ENCODE measurements around the gene ANAPC7. TPM values are rescaled to one million over a fixed set of nuclear protein-coding genes. Genes with fewer than 3 reads are reported as not detected.

ANAPC7 gene
- 141 and 144 TPM in 2 replicates for total RNA-seq (2021)
- Bru-seq, nascent RNA, result percentile 96 among the genes with signal in this experiment
- BruChase-seq, experiment 1, labeled RNA remaining after a 2-hour chase, result percentile 98 among the genes with signal in this experiment
- BruChase-seq, experiment 2, labeled RNA remaining after a 6-hour chase, result percentile 98 among the genes with signal in this experiment
- long read RNA-seq, transcript ANAPC7-201 (10 exons, 2,200 nt), result minor isoform, 24 of 188 reads
- long read RNA-seq, transcript ANAPC7-203 (11 exons, 3,045 nt), result major isoform, 116 of 188 reads
- long read RNA-seq, partial matches to known transcripts, result 11 of 188 reads
- long read RNA-seq, other reads (novel, unspliced or antisense), result 33 of 188 reads

DNA sequence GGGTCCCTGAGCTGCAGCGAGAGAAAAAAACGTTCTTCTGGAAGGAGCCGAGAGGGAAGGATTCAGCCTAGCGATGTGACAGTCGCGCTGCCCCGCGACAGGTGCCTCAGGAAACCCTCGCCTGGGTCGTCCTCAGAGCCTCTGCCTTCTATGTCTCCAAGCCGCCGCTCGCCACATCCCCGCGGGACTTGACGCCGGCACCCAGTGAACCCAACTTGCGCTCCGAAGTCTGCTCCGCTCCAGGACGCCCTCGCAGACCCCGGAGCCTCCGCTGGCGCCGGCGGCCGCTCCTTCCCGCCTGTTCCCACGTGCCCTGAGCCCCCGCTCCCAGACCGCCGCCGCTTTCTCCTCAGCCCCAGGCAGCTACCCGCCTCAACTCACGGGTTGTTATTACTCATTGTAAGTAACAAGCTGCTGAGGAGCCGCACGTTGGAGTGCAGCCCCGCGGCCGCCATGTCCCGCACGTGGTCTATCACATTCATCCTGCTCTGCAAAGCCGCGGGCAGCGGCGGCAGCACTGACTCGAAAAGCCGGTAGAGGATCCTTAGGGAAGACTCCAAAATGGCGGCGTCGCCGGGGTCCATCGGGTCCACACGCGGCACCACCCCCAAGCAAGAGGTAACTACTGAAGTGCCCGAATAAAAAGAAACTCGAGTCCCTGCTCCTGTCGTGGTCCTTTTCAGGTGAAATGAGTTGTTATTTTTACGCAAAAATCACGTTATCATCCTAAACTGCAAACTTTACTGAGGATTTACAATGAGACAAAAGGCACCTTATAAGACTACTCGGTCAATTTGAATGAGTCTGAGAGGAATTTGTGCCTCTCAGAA lies at the start of gene ANAPC7:
ANAPC7 (minus strand) TSS at position 563 of the 830 bp plus-strand sequence; CDS start at position 482, 81 bp downstream.
- DNase-seq (ENCODE audit: low spot score), result peak; percentile 95
- intact Hi-C loops (cut with micrococcal nuclease; ENCODE audit: unreplicated experiment), result no loop called here
- Histone ChIP-seq H3K4me3 (ENCODE audit: low read depth, low read length, poor library complexity, severe bottlenecking) (peak within 1 kb of the TSS; percentile 92), H3K4me1 (ENCODE audit: insufficient read depth, low read length, poor library complexity, severe bottlenecking) (peaks cover 8% of the 10 kb centered on the region), H3K27ac (ENCODE audit: low read depth, low read length, poor library complexity, severe bottlenecking) (peak within 1 kb of the TSS; percentile 96), H3K36me3 (ENCODE audit: insufficient read depth, low read length, poor library complexity, severe bottlenecking) (peaks cover 16% of the 10 kb centered on the region), H3K27me3 (replicated peaks; ENCODE audit: insufficient read depth, low read depth, low read length, poor library complexity) (no peaks in the 10 kb centered on the region), H3K9me3 (ENCODE audit: low read depth, low read length, poor library complexity, severe bottlenecking) (no peaks in the 10 kb centered on the region)
- POLR2A ChIA-PET (ENCODE audit: low non-redundant PET), result no interaction called here
- TF ChIP-seq, protein P1, sequence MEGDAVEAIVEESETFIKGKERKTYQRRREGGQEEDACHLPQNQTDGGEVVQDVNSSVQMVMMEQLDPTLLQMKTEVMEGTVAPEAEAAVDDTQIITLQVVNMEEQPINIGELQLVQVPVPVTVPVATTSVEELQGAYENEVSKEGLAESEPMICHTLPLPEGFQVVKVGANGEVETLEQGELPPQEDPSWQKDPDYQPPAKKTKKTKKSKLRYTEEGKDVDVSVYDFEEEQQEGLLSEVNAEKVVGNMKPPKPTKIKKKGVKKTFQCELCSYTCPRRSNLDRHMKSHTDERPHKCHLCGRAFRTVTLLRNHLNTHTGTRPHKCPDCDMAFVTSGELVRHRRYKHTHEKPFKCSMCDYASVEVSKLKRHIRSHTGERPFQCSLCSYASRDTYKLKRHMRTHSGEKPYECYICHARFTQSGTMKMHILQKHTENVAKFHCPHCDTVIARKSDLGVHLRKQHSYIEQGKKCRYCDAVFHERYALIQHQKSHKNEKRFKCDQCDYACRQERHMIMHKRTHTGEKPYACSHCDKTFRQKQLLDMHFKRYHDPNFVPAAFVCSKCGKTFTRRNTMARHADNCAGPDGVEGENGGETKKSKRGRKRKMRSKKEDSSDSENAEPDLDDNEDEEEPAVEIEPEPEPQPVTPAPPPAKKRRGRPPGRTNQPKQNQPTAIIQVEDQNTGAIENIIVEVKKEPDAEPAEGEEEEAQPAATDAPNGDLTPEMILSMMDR (conservative IDR thresholded peaks at IDR 0.05; ENCODE audit: low read depth, low read length), result no peak
- no peak for TF ChIP-seq EZH2 (IDR thresholded peaks at IDR 0.05; ENCODE audit: borderline replicate concordance, low read depth, low read length, poor library complexity, severe bottlenecking)
- CTCF ChIA-PET, result no interaction called here
- TSS peak; percentile 68 for BruUV-seq (replicated peaks)

DNA sequence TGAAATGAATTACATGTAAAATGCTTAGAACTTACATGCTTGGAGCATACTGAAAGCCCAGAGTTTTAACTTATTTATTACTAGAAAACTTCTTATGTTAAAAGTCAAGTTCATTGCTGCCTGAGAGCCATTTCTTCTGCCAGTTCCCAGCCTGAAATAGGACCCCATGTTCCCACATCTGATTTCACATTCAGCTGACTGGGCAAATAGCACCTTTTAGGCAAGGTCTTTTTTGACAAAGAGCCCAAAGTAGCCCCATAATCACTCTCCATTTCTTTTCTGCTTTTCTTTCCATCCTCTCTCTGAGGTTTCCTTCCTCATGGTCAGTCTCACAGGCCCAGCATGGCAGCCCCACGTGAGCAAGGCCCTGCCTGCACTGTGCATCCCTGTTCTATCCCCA lies 47.8 kb upstream of the ANAPC7 start:
- no TSS peak for BruUV-seq (replicated peaks)
- CTCF ChIA-PET, result interaction anchor here (0.5 to 2.0 kb wide), 2 partner anchors 149 kb away, joined by 6 to 21 read pairs; no protein-coding TSS in a partner anchor
- Histone ChIP-seq H3K27ac (ENCODE audit: low read depth, low read length, poor library complexity, severe bottlenecking) (no peak overlapping the region), H3K36me3 (ENCODE audit: insufficient read depth, low read length, poor library complexity, severe bottlenecking) (peaks cover 30% of the 10 kb centered on the region), H3K4me3 (ENCODE audit: low read depth, low read length, poor library complexity, severe bottlenecking) (no peak overlapping the region), H3K4me1 (ENCODE audit: insufficient read depth, low read length, poor library complexity, severe bottlenecking) (no peaks in the 10 kb centered on the region), H3K9me3 (ENCODE audit: low read depth, low read length, poor library complexity, severe bottlenecking) (no peaks in the 10 kb centered on the region), H3K27me3 (replicated peaks; ENCODE audit: insufficient read depth, low read depth, low read length, poor library complexity) (no peaks in the 10 kb centered on the region)
- intact Hi-C loops (cut with micrococcal nuclease; ENCODE audit: unreplicated experiment), result no loop called here
- TF ChIP-seq, protein P1 (conservative IDR thresholded peaks at IDR 0.05; ENCODE audit: low read depth, low read length), result no peak
- no peak for TF ChIP-seq EZH2 (IDR thresholded peaks at IDR 0.05; ENCODE audit: borderline replicate concordance, low read depth, low read length, poor library complexity, severe bottlenecking)
- DNase-seq (ENCODE audit: low spot score), result no peak
- POLR2A ChIA-PET (ENCODE audit: low non-redundant PET), result no interaction called here

DNA sequence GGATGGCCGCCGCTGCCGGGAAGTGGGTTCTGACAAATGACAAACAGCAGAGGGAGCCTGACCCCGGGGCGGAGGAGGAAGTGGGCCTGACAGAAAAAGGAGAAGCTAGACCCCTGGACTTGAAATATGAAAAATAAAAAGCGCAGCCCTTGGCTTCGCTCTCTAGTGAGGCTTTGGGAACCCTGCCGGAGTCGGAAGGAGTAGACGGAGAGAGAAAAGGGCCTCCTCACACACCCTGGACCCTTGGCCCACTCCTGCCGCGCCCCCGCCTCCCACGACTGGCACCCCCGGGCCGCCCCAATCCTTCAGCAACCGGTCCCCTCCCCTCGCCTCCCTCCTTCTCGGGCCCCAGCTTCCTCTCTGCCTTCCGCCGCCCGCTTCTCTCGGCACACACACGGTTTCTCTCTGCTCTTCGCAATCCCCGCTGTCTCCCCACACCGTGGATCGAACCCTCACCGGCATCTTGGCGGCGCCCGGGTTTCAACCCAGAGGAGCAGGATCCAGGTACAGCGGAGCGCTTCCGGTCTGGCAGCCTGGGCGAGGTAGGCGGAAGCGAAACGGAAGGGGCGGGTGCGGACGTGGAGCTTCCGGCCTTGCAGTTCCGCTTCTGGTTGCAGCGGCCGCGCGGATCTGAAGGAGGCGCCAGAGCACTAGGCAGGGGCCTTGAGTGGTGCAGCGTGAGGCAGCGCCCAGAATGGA lies 46.4 kb upstream of the ANAPC7 start, which contains the start of gene ARPC3:
ARPC3 (minus strand) TSS at position 539 of the 699 bp plus-strand sequence; CDS start at position 462, 77 bp downstream.
- intact Hi-C loops (cut with micrococcal nuclease; ENCODE audit: unreplicated experiment), result loop anchor here (1.0 kb wide), 1 partner anchor 152 kb away; no protein-coding TSS in a partner anchor
- Histone ChIP-seq H3K4me3 (ENCODE audit: low read depth, low read length, poor library complexity, severe bottlenecking) (peak within 1 kb of the TSS; percentile 100), H3K4me1 (ENCODE audit: insufficient read depth, low read length, poor library complexity, severe bottlenecking) (no peaks in the 10 kb centered on the region), H3K9me3 (ENCODE audit: low read depth, low read length, poor library complexity, severe bottlenecking) (no peaks in the 10 kb centered on the region), H3K27me3 (replicated peaks; ENCODE audit: insufficient read depth, low read depth, low read length, poor library complexity) (no peaks in the 10 kb centered on the region), H3K27ac (ENCODE audit: low read depth, low read length, poor library complexity, severe bottlenecking) (peak within 1 kb of the TSS; percentile 89), H3K36me3 (ENCODE audit: insufficient read depth, low read length, poor library complexity, severe bottlenecking) (peaks cover 25% of the 10 kb centered on the region)
- POLR2A ChIA-PET (ENCODE audit: low non-redundant PET), result interaction anchor here (1.4 kb wide), 1 partner anchor 18 kb away, joined by 4 read pairs; the partner anchor contains the start of genes FAM216A and GPN3
- CTCF ChIA-PET, result interaction anchor here (0.5 to 2.0 kb wide), 9 partner anchors 18 to 561 kb away, joined by 3 to 21 read pairs (median 3); partner anchors contain the start of gene FAM216A
- BruUV-seq (replicated peaks), result TSS peak; percentile 69
- peak; percentile 97 for DNase-seq (ENCODE audit: low spot score)
- TF ChIP-seq EZH2 (IDR thresholded peaks at IDR 0.05; ENCODE audit: borderline replicate concordance, low read depth, low read length, poor library complexity, severe bottlenecking), result no peak
- TF ChIP-seq, protein P1 (conservative IDR thresholded peaks at IDR 0.05; ENCODE audit: low read depth, low read length), result peak; percentile 93
